DND-41 (cell line): Measurements from ENCODE around the gene MINK1.

Source experiments
- ATAC-seq: fragments of 200-7000 bp; cut with Tn5 transposase; 3 replicates; pipeline ENCODE4 v1.9.1; 2021; ENCODE audit warnings: low read depth; ENCODE audit not compliant: insufficient read depth
- DNase-seq: peaks from one replicate; pipeline ENCODE4 v3.0.0-alpha.2; 2020
- H2AFZ ChIP-seq: 2 replicates; pipeline ENCODE4 v1.6.0; 2012; ENCODE audit warnings: low read depth, low read length
- H3K27ac ChIP-seq: 2 replicates; pipeline ENCODE4 v1.5.1; 2012; ENCODE audit warnings: low read length, inconsistent platforms
- H3K27me3 ChIP-seq: fragments of 200-600 bp; sonication (generic); 2 replicates; pipeline ENCODE4 v1.6.0; 2012; ENCODE audit warnings: low read length, mild to moderate bottlenecking, inconsistent platforms; ENCODE audit not compliant: insufficient read depth, poor library complexity
- H3K36me3 ChIP-seq: 2 replicates; pipeline ENCODE4 v1.5.1; 2012; ENCODE audit warnings: low read length, inconsistent platforms; ENCODE audit not compliant: insufficient read depth
- H3K4me1 ChIP-seq: 2 replicates; pipeline ENCODE4 v1.5.1; 2012; ENCODE audit warnings: mild to moderate bottlenecking, low read length; ENCODE audit not compliant: insufficient read depth
- H3K4me2 ChIP-seq: 2 replicates; pipeline ENCODE4 v1.6.0; 2012; ENCODE audit warnings: mild to moderate bottlenecking, moderate library complexity, low read length, inconsistent platforms; ENCODE audit not compliant: insufficient read depth
- H3K4me3 ChIP-seq, 2 experiments: fragments of 200-600 bp in 1 of 2; shearing (Covaris generic) in 1 of 2; 2 replicates each; pipeline ENCODE4 v1.5.1; 2012 to 2016; ENCODE audit warnings: inconsistent platforms in 2 of 2, low read length in 2 of 2, mild to moderate bottlenecking in 2 of 2, low read depth in 1 of 2, moderate library complexity in 1 of 2
- H3K79me2 ChIP-seq: 2 replicates; pipeline ENCODE4 v1.6.0; 2012; ENCODE audit warnings: low read length, inconsistent platforms; ENCODE audit not compliant: insufficient read depth
- H3K9ac ChIP-seq: 2 replicates; pipeline ENCODE4 v1.6.0; 2012; ENCODE audit warnings: low read depth, mild to moderate bottlenecking, inconsistent platforms, low read length, moderate library complexity
- H3K9me3 ChIP-seq: 2 replicates; pipeline ENCODE4 v1.5.1; 2012; ENCODE audit warnings: low read length, moderate library complexity, mild to moderate bottlenecking, inconsistent platforms; ENCODE audit not compliant: insufficient read depth, severe bottlenecking
- H4K20me1 ChIP-seq: 2 replicates; pipeline ENCODE4 v1.6.0; 2012; ENCODE audit warnings: low read length; ENCODE audit not compliant: insufficient read depth
- EZH2 ChIP-seq: IDR thresholded peaks from 3 replicates; pipeline ENCODE4 v1.6.1; 2012; ENCODE audit warnings: borderline replicate concordance, low read depth, mild to moderate bottlenecking, moderate library complexity, low read length, inconsistent platforms; ENCODE audit not compliant: severe bottlenecking
- TF ChIP-seq, protein P1 (sequence below): IDR thresholded peaks from 2 replicates; pipeline ENCODE4 v1.5.1; 2012; ENCODE audit warnings: borderline replicate concordance, low read length, moderate library complexity, mild to moderate bottlenecking; ENCODE audit not compliant: poor library complexity, severe bottlenecking; ENCODE audit errors: extremely low read depth

MINK1 gene

DNA sequence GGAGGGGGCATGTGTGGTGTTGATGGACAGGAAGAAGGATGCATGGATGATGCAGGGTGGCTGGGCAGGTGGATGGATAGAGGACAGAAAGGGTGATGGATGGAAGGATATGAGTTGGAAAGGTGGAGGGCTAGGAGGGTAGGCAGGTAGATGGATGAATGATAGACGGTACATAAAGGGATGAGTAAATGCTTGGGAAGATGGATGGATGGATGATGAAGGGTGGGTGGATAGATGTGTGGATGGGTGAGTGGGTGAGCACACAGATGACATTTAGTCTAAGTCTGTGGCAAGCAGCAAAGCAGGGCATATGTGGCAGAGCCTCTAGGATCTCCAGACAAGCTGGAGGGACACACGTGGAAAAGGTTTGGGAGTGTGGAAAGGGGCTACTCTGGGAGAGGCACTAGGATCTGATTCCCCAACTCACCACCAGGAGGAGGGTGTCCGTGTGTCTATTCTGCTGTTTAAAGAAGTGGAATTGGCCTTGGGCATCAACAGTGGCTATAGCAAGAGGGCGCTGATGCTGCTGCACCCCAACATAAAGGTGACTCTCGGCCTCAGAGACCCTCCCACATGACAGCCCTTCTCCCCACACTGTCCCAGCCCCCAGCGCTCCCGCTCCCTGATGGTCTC is 18.0 kb upstream of the MINK1 start:
- H3K4me1 ChIP-seq, result no peaks in the 10 kb centered on the region
- no peak overlapping the region for H3K9ac ChIP-seq
- ATAC-seq, result no peak
- no peaks in the 10 kb centered on the region for H4K20me1 ChIP-seq
- H3K79me2 ChIP-seq, result no peaks in the 10 kb centered on the region
- no peak overlapping the region for H3K4me2 ChIP-seq
- H2AFZ ChIP-seq, result no peak overlapping the region
- no peaks in the 10 kb centered on the region for H3K27me3 ChIP-seq
- H3K27ac ChIP-seq, result no peak overlapping the region
- no peaks in the 10 kb centered on the region for H3K9me3 ChIP-seq
- no peaks in the 10 kb centered on the region for H3K36me3 ChIP-seq
- TF ChIP-seq EZH2, result no peak
- TF ChIP-seq, protein P1, sequence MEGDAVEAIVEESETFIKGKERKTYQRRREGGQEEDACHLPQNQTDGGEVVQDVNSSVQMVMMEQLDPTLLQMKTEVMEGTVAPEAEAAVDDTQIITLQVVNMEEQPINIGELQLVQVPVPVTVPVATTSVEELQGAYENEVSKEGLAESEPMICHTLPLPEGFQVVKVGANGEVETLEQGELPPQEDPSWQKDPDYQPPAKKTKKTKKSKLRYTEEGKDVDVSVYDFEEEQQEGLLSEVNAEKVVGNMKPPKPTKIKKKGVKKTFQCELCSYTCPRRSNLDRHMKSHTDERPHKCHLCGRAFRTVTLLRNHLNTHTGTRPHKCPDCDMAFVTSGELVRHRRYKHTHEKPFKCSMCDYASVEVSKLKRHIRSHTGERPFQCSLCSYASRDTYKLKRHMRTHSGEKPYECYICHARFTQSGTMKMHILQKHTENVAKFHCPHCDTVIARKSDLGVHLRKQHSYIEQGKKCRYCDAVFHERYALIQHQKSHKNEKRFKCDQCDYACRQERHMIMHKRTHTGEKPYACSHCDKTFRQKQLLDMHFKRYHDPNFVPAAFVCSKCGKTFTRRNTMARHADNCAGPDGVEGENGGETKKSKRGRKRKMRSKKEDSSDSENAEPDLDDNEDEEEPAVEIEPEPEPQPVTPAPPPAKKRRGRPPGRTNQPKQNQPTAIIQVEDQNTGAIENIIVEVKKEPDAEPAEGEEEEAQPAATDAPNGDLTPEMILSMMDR, result peak; percentile 35
- H3K4me3 ChIP-seq, result no peak overlapping the region
- no peak for DNase-seq

GRCh38 chr17:4816826-4817225 is 16.3 kb upstream of the MINK1 start:
- Histone ChIP-seq H4K20me1 (no peaks in the 10 kb centered on the region), H2AFZ (no peak overlapping the region), H3K4me1 (no peaks in the 10 kb centered on the region), H3K9ac (no peak overlapping the region), H3K4me3 (no peak overlapping the region), H3K79me2 (no peaks in the 10 kb centered on the region), H3K36me3 (no peaks in the 10 kb centered on the region), H3K9me3 (no peaks in the 10 kb centered on the region), H3K27ac (no peak overlapping the region), H3K4me2 (no peak overlapping the region), H3K27me3 (no peaks in the 10 kb centered on the region)
- TF ChIP-seq, protein P1, result no peak
- TF ChIP-seq EZH2, result no peak
- ATAC-seq (no peak), DNase-seq (no peak)

GRCh38 chr17:4818276-4818675 is 14.9 kb upstream of the MINK1 start:
- TF ChIP-seq, protein P1, result no peak
- TF ChIP-seq EZH2, result no peak
- Histone ChIP-seq H4K20me1 (no peaks in the 10 kb centered on the region), H3K27ac (no peak overlapping the region), H3K9me3 (no peaks in the 10 kb centered on the region), H3K79me2 (no peaks in the 10 kb centered on the region), H2AFZ (no peak overlapping the region), H3K27me3 (no peaks in the 10 kb centered on the region), H3K36me3 (no peaks in the 10 kb centered on the region), H3K4me2 (no peak overlapping the region), H3K9ac (no peak overlapping the region), H3K4me3 (no peak overlapping the region), H3K4me1 (no peaks in the 10 kb centered on the region)
- ATAC-seq (no peak), DNase-seq (no peak)

- Histone ChIP-seq H3K27me3 (no peaks in the 10 kb centered on the region), H3K36me3 (no peaks in the 10 kb centered on the region), H3K4me2 (no peak overlapping the region), H4K20me1 (no peaks in the 10 kb centered on the region), H3K4me3 (no peak overlapping the region), H3K27ac (no peak overlapping the region), H3K9me3 (no peaks in the 10 kb centered on the region), H3K79me2 (no peaks in the 10 kb centered on the region), H2AFZ (no peak overlapping the region), H3K4me1 (no peaks in the 10 kb centered on the region), H3K9ac (no peak overlapping the region)
- TF ChIP-seq, protein P1, result no peak
- no peak for TF ChIP-seq EZH2
- ATAC-seq, result no peak
- no peak for DNase-seq
Measured at GRCh38 chr17:4822835-4823234, 10.3 kb upstream of the MINK1 start.
